Endothelial cell of umbilical vein (primary cell): Measurements from ENCODE around the gene ATG10. TPM values are rescaled to one million over a fixed set of nuclear protein-coding genes. Genes with fewer than 3 reads are reported as not detected.

Source experiments
- BruUV-seq: library from RNA; stranded (reverse); fragments of 400-500 nt; replicated peaks from 2 replicates; lab custom pipeline; 2021; lab: Mats Ljungman, UMichigan
- CTCF ChIA-PET: fragments of 300-600, 350-600 bp; sonication (Branson Sonifier 250); formaldehyde crosslinking; loops from one replicate; lab custom pipeline; 2021; ENCODE audit warnings: antibody characterized with exemption, inconsistent platforms; lab: Charles Lee
- POLR2A ChIA-PET: fragments of 300-600, 350-600 bp; sonication (Branson Sonifier 250); formaldehyde crosslinking; loops from one replicate; lab custom pipeline; 2021; ENCODE audit warnings: antibody characterized with exemption, inconsistent platforms; lab: Charles Lee
- DNase-seq: peaks from one replicate; pipeline ENCODE4 v3.0.0-alpha.2; 2011; ENCODE audit warnings: low read depth, low spot score
- FAIRE-seq: peaks from 2 replicates; lab custom pipeline; 2011; peaks lifted over from hg19 to GRCh38; lab: Jason Lieb, UNC
- H2AFZ ChIP-seq: 2 replicates; pipeline ENCODE4 v1.6.0; 2012; ENCODE audit warnings: low read depth, low read length, control low read depth, inconsistent platforms
- H3K27ac ChIP-seq: 2 replicates; pipeline ENCODE4 v1.5.1; 2011; ENCODE audit warnings: low read depth, mild to moderate bottlenecking, control low read depth, low read length, moderate library complexity; ENCODE audit not compliant: insufficient read depth
- H3K27me3 ChIP-seq, 2 experiments: 2 replicates each; pipeline versions ENCODE4 v1.6.0 to v1.6.1; 2011; ENCODE audit warnings: low read length in 2 of 2, mixed read lengths in 1 of 2; ENCODE audit not compliant: control insufficient read depth in 2 of 2, insufficient read depth in 2 of 2
- H3K36me3 ChIP-seq, 2 experiments: 2 replicates in 1 of 2; 3 replicates in 1 of 2; pipeline ENCODE4 v1.5.1; 2011; ENCODE audit warnings: low read length in 2 of 2, mild to moderate bottlenecking in 1 of 2, moderate library complexity in 1 of 2; ENCODE audit not compliant: control insufficient read depth in 2 of 2, insufficient read depth in 2 of 2; ENCODE audit errors: extremely low read depth in 1 of 2
- H3K4me1 ChIP-seq: 3 replicates; pipeline ENCODE4 v1.5.1; 2011; ENCODE audit warnings: mild to moderate bottlenecking, low read length; ENCODE audit not compliant: control insufficient read depth, insufficient read depth; ENCODE audit errors: extremely low read depth
- H3K4me2 ChIP-seq: 2 replicates; pipeline ENCODE4 v1.6.1; 2011; ENCODE audit warnings: low read length, control low read depth, mixed read lengths; ENCODE audit not compliant: insufficient read depth
- H3K4me3 ChIP-seq, 3 experiments: fragments of 200-600 bp in 1 of 3; sonication (generic), shearing (Covaris generic) in 1 of 3; replicated peaks in 1 of 3; 2 replicates each; pipeline ENCODE4 v1.5.1; 2011 to 2016; ENCODE audit warnings: control low read depth in 3 of 3, low read length in 3 of 3, mild to moderate bottlenecking in 2 of 3, inconsistent platforms in 1 of 3, low read depth in 1 of 3, moderate library complexity in 1 of 3; ENCODE audit not compliant: insufficient read depth in 1 of 3
- H3K79me2 ChIP-seq: 2 replicates; pipeline ENCODE4 v1.6.0; 2012; ENCODE audit warnings: low read length, inconsistent platforms; ENCODE audit not compliant: control insufficient read depth, insufficient read depth
- H3K9ac ChIP-seq: replicated peaks from 2 replicates; pipeline ENCODE3; 2011; ENCODE audit warnings: low read length, control low read depth; ENCODE audit not compliant: insufficient read depth; ENCODE audit errors: extremely low read depth
- H3K9me1 ChIP-seq: replicated peaks from 3 replicates; pipeline ENCODE4 v1.6.0; 2011; ENCODE audit warnings: mild to moderate bottlenecking, low read length; ENCODE audit not compliant: control insufficient read depth, insufficient read depth; ENCODE audit errors: extremely low read depth
- H3K9me3 ChIP-seq: replicated peaks from 2 replicates; pipeline ENCODE4 v1.5.1; 2012; ENCODE audit warnings: low read length, inconsistent platforms; ENCODE audit not compliant: control insufficient read depth, insufficient read depth
- H4K20me1 ChIP-seq: replicated peaks from 2 replicates; pipeline ENCODE3; 2011; ENCODE audit warnings: mild to moderate bottlenecking, low read length; ENCODE audit not compliant: control insufficient read depth, insufficient read depth; ENCODE audit errors: extremely low read depth
- EZH2 ChIP-seq: IDR thresholded peaks from 2 replicates; pipeline ENCODE4 v1.6.1; 2012; ENCODE audit warnings: borderline replicate concordance, low read depth, mild to moderate bottlenecking, moderate library complexity, low read length, inconsistent platforms; ENCODE audit not compliant: severe bottlenecking
- FOS ChIP-seq: IDR thresholded peaks from 2 replicates; pipeline ENCODE4 v1.6.1; 2011; ENCODE audit warnings: mild to moderate bottlenecking, low read length, moderate library complexity, borderline replicate concordance; ENCODE audit not compliant: insufficient read depth
- GATA2 ChIP-seq: IDR thresholded peaks from 2 replicates; pipeline ENCODE4 v1.7.0; 2011; ENCODE audit warnings: low read depth, mild to moderate bottlenecking, moderate library complexity, mixed read lengths, low read length; ENCODE audit not compliant: insufficient read length, insufficient read depth
- JUN ChIP-seq: IDR thresholded peaks from 2 replicates; pipeline ENCODE4 v1.6.1; 2011; ENCODE audit warnings: borderline replicate concordance, low read depth; ENCODE audit not compliant: insufficient read length, insufficient read depth
- MAX ChIP-seq: IDR thresholded peaks from 2 replicates; pipeline ENCODE4 v1.6.1; 2011; ENCODE audit not compliant: insufficient read depth, insufficient read length
- MYC ChIP-seq: IDR thresholded peaks from one replicate; pipeline ENCODE4 v1.6.1; 2011; ENCODE audit warnings: mild to moderate bottlenecking, low read depth, low read length
- POLR2A ChIP-seq: IDR thresholded peaks from 2 replicates; pipeline ENCODE4 v1.6.1; 2012; ENCODE audit warnings: low read depth, mild to moderate bottlenecking, control low read depth, low read length
- POLR2AphosphoS5 ChIP-seq: IDR thresholded peaks from 2 replicates; pipeline ENCODE4 v1.6.1; 2012; ENCODE audit warnings: low read depth, mild to moderate bottlenecking, control low read depth, low read length, moderate library complexity; ENCODE audit not compliant: insufficient read depth
- dilution Hi-C: fragments of 300-500 bp; cut with MboI; formaldehyde crosslinking; loops from one replicate; pipeline ENCODE4 v1.15.0; 2019; ENCODE audit warnings: low sequenced_read_pairs; ENCODE audit not compliant: extremely low pct_ligation_motif_present
- intact Hi-C: fragments of 100-400 bp; cut with micrococcal nuclease; formaldehyde crosslinking; loops from one replicate; pipeline ENCODE4 v1.10.0; 2022
- polyA plus RNA-seq, 4 experiments: library from polyadenylated mRNA; depleted of rRNA in 3 of 4; stranded (reverse) in 3 of 4; unstranded in 1 of 4; fragments of >200 nt; gene quantifications; 2 replicates each; pipeline versions ENCODE4 v1.2.1 to v1.2.3, GENCODE V29; 2011 to 2012; ENCODE audit warnings: missing spikeins in 1 of 4
- total RNA-seq: library from RNA; stranded (reverse); gene quantifications from 2 replicates; pipeline ENCODE4 v1.2.3, GENCODE V29; 2021
- TF ChIP-seq, protein P1 (sequence below), 2 donors: IDR thresholded peaks; 1 replicate in 1 of 2; 2 replicates in 1 of 2; pipeline ENCODE4 v1.5.1; 2011; ENCODE audit warnings: low read length in 2 of 2, mild to moderate bottlenecking in 2 of 2, moderate library complexity in 2 of 2, control low read depth in 1 of 2, inconsistent platforms in 1 of 2, low read depth in 1 of 2; ENCODE audit not compliant: insufficient read depth in 1 of 2; ENCODE audit errors: extremely low read depth in 1 of 2

Gene ATG10
- total and polyA plus RNA-seq, 2 donors (not counting 3 experiments of a cell fraction or from before 2014, with no cell fraction given) = 1.6 to 3.9 TPM

GRCh38 chr5:82096249-82096648 is 124.4 kb downstream of the ATG10 start:
- Histone ChIP-seq H2AFZ (no peak overlapping the region), H3K9ac (no peak overlapping the region), H3K4me1 (no peaks in the 10 kb centered on the region), H3K27ac (no peak overlapping the region), H3K36me3 (no peaks in the 10 kb centered on the region), H4K20me1 (no peaks in the 10 kb centered on the region), H3K4me2 (no peak overlapping the region), H3K9me3 (no peaks in the 10 kb centered on the region), H3K79me2 (no peaks in the 10 kb centered on the region), H3K9me1 (no peaks in the 10 kb centered on the region), H3K4me3 (no peak overlapping the region), H3K27me3 (no peaks in the 10 kb centered on the region)
- FAIRE-seq (no peak), DNase-seq (no peak)
- BruUV-seq = no TSS peak
- TF ChIP-seq POLR2AphosphoS5 (no peak), JUN (no peak), EZH2 (no peak), GATA2 (no peak), MAX (no peak), POLR2A (no peak), FOS (no peak), MYC (no peak)
- TF ChIP-seq, protein P1, sequence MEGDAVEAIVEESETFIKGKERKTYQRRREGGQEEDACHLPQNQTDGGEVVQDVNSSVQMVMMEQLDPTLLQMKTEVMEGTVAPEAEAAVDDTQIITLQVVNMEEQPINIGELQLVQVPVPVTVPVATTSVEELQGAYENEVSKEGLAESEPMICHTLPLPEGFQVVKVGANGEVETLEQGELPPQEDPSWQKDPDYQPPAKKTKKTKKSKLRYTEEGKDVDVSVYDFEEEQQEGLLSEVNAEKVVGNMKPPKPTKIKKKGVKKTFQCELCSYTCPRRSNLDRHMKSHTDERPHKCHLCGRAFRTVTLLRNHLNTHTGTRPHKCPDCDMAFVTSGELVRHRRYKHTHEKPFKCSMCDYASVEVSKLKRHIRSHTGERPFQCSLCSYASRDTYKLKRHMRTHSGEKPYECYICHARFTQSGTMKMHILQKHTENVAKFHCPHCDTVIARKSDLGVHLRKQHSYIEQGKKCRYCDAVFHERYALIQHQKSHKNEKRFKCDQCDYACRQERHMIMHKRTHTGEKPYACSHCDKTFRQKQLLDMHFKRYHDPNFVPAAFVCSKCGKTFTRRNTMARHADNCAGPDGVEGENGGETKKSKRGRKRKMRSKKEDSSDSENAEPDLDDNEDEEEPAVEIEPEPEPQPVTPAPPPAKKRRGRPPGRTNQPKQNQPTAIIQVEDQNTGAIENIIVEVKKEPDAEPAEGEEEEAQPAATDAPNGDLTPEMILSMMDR (IDR thresholded peaks at IDR 0.05; ENCODE audit: extremely low read depth in 1 of 2, insufficient read depth in 1 of 2, low read depth in 1 of 2, low read length in 2 of 2) = no peak
- dilution Hi-C loops (no loop called here), intact Hi-C loops (no loop called here)
- POLR2A ChIA-PET = no interaction called here
- CTCF ChIA-PET = interaction anchor here (2.5 kb wide), 1 partner anchor 11 kb away, joined by 14 read pairs; no protein-coding TSS in a partner anchor
